Dendritic cell treated with granulocyte-macrophage colony-stimulating factor and Interleukin-4, amounts not matched to agents 40 ng/mL and 50 ng/mL, for 4 days (primary cell): ENCODE measurements around the gene TFB2M.

Experiments
- H3K27ac Mint-ChIP-seq: one replicate; pipeline ENCODE4 v1.8.0; 2022; ENCODE audit warnings: mild to moderate bottlenecking, mixed read lengths
- H3K27me3 Mint-ChIP-seq: one replicate; pipeline ENCODE4 v1.8.0; 2022; ENCODE audit warnings: mild to moderate bottlenecking, mixed read lengths
- H3K36me3 Mint-ChIP-seq: one replicate; pipeline ENCODE4 v1.8.0; 2022; ENCODE audit warnings: low read depth, mixed read lengths
- H3K4me1 Mint-ChIP-seq: one replicate; pipeline ENCODE4 v1.8.0; 2022; ENCODE audit warnings: low read depth, mixed read lengths
- H3K4me3 Mint-ChIP-seq: one replicate; pipeline ENCODE4 v1.8.0; 2022; ENCODE audit warnings: mild to moderate bottlenecking, moderate library complexity, mixed read lengths
- H3K9me3 Mint-ChIP-seq: one replicate; pipeline ENCODE4 v1.8.0; 2022; ENCODE audit warnings: mixed read lengths
- intact Hi-C: fragments of 100-400 bp; cut with micrococcal nuclease; formaldehyde crosslinking; loops from one replicate; pipeline ENCODE4 v1.15.0; 2022

TFB2M gene

DNA sequence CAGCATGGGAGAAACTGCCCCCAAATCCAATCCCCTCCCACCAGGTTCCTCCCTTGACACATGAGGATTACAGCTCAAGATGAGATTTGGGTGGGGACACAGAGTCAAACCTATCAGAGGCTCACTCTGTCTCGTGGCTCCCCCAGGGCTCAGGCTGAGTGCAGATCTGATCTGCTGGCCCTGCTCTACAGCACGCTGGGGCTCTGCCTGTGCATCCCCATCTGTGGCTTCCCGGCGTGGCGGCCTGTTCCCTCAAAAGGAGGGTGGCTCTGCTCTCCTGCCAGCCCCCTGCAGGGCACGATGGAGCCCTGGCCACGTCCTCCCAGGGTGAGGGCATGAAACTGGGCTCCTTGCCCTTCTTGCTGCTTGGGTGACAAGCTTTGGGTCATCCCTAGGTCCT lies 39.1 kb downstream of the TFB2M start:
- intact Hi-C loops: no loop called here
- Mint-ChIP-seq H3K4me3 (no peak overlapping the region), H3K27ac (no peak overlapping the region), H3K36me3 (no peaks in the 10 kb centered on the region), H3K27me3 (no peaks in the 10 kb centered on the region), H3K9me3 (peaks cover 50% of the 10 kb centered on the region), H3K4me1 (peaks cover 5% of the 10 kb centered on the region)

DNA sequence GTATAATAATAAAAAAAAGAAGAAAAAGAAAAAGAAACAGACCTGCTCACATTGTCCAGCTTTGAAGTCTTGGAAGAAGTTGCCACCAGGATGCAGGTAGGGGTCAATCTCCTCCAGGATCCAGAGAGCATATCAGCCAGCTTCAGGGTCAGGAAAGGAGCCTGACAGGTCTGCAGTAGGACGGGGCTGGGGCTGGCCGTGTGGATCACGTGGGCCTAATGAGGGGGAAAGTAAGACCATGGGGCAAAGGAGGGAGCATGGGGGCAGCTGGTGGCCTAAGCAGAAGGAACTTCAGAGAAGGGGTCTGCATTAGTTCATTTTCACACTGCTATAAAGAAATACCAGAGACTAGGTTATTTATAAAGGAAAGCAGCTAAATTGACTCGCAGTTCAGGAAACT lies 39.7 kb downstream of the TFB2M start:
- Mint-ChIP-seq H3K4me3 (no peak overlapping the region), H3K4me1 (peaks cover 5% of the 10 kb centered on the region), H3K9me3 (peaks cover 44% of the 10 kb centered on the region), H3K27ac (no peak overlapping the region), H3K27me3 (no peaks in the 10 kb centered on the region), H3K36me3 (no peaks in the 10 kb centered on the region)
- intact Hi-C loops: no loop called here

GRCh38 chr1:246519514-246519913 lies 46.5 kb downstream of the TFB2M start:
- peaks cover 49% of the 10 kb centered on the region for H3K9me3 Mint-ChIP-seq
- no peak overlapping the region for H3K4me3 Mint-ChIP-seq
- no peaks in the 10 kb centered on the region for H3K27me3 Mint-ChIP-seq
- H3K27ac Mint-ChIP-seq: no peak overlapping the region
- intact Hi-C loops: no loop called here
- no peaks in the 10 kb centered on the region for H3K4me1 Mint-ChIP-seq
- H3K36me3 Mint-ChIP-seq: no peaks in the 10 kb centered on the region

GRCh38 chr1:246518456-246519205 lies 47.4 kb downstream of the TFB2M start:
- H3K4me1 Mint-ChIP-seq: no peaks in the 10 kb centered on the region
- no peak overlapping the region for H3K4me3 Mint-ChIP-seq
- intact Hi-C loops: no loop called here
- H3K27ac Mint-ChIP-seq: no peak overlapping the region
- no peaks in the 10 kb centered on the region for H3K36me3 Mint-ChIP-seq
- H3K27me3 Mint-ChIP-seq: no peaks in the 10 kb centered on the region
- H3K9me3 Mint-ChIP-seq: peaks cover 58% of the 10 kb centered on the region

DNA sequence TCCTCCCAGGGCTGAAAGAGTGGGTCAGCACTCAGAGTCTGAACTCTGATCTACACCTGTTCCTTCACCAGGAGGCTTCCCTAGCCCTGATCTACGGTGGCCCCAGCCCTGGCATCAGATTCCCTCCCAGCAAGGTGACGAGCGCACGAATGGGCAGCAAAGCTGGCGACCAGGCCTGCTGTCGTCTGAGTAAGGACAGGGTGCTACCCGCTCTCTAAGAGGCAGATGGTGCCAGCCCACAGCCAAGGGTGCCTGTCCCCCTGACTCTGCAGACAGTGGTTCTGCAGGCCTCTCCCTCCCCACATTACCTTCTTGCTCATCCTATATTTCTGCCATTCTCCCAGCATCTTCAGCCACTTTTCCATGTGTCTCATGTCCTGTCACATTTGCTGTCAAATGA lies 48.7 kb downstream of the TFB2M start:
- Mint-ChIP-seq H3K9me3 (peaks cover 70% of the 10 kb centered on the region), H3K27me3 (no peaks in the 10 kb centered on the region), H3K4me1 (no peaks in the 10 kb centered on the region), H3K27ac (no peak overlapping the region), H3K4me3 (no peak overlapping the region), H3K36me3 (no peaks in the 10 kb centered on the region)
- intact Hi-C loops: no loop called here

GRCh38 chr1:246516126-246516525 lies 49.9 kb downstream of the TFB2M start:
- H3K27ac Mint-ChIP-seq: no peak overlapping the region
- H3K36me3 Mint-ChIP-seq: no peaks in the 10 kb centered on the region
- H3K9me3 Mint-ChIP-seq: peaks cover 72% of the 10 kb centered on the region
- H3K27me3 Mint-ChIP-seq: no peaks in the 10 kb centered on the region
- H3K4me3 Mint-ChIP-seq: no peak overlapping the region
- no peaks in the 10 kb centered on the region for H3K4me1 Mint-ChIP-seq
- intact Hi-C loops: no loop called here

DNA sequence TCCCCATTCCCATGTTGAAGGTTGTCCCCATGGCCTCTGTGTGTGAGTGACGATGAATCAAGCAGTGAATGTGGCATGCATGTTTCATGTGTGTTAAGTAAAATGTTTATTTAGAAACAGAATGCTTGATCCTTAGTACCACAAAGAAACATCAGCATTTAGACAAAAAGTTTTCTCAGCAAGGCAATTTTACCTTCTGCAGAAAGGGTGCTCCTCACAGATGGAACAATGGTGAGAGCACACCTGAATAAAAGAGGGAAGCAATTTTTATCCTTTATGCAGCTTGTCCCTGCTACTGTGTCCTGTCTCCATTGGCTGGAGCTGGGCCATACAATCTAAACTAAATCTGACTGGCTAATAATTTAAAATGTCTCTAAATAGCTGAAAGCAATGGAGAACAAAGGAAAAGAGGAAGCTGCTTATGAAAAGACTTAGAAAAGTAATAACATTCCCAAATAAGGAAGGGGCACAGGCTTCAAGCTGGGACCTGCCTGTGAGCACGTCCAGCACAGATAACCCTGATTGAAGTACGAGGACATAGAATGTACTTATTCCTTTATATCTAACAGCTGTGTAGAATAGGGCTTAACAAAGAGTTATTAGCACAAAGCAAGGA lies 50.6 kb downstream of the TFB2M start:
- peaks cover 72% of the 10 kb centered on the region for H3K9me3 Mint-ChIP-seq
- H3K27ac Mint-ChIP-seq: no peak overlapping the region
- no peaks in the 10 kb centered on the region for H3K36me3 Mint-ChIP-seq
- no peaks in the 10 kb centered on the region for H3K27me3 Mint-ChIP-seq
- H3K4me3 Mint-ChIP-seq: no peak overlapping the region
- intact Hi-C loops: no loop called here
- H3K4me1 Mint-ChIP-seq: no peaks in the 10 kb centered on the region

DNA sequence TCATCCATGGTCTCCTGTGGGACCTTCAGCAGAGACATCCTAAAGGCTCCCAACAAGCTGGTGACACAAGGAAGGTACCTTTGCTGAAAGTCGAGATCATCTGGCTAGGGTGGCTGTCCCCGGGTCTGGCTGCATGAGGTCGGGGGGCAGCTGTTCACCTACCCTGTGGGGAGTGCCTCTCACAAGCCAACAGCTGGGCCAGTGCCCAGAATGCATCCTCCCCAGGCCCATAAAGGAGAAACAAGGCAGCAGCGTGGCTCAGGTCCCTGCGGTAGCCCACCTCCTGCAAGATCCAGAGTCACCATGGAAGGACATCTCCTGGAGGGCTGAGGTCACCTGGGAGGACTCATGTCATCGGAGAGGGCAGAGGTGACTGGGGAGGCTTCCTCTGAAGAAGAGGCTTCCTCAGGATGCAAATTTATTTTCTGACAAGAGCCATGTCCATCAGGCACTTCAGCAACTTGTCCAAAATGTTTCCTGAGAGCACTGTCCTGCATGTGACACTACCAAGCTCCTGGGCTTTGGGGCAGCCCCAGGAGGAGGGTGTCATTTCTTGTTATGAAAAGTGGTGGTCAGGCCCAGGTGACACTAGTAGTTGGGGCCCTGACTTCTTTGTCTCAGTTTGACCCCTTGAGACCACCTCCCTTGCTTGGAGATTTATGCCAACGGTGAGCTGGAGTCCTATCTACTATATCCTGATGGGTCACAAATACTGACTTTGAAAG lies 52.3 kb downstream of the TFB2M start:
- Mint-ChIP-seq H3K4me1 (no peaks in the 10 kb centered on the region), H3K4me3 (no peak overlapping the region), H3K36me3 (no peaks in the 10 kb centered on the region), H3K27ac (no peak overlapping the region), H3K27me3 (no peaks in the 10 kb centered on the region), H3K9me3 (peaks cover 65% of the 10 kb centered on the region)
- intact Hi-C loops: no loop called here

- H3K36me3 Mint-ChIP-seq: no peaks in the 10 kb centered on the region
- intact Hi-C loops: no loop called here
- peaks cover 58% of the 10 kb centered on the region for H3K9me3 Mint-ChIP-seq
- no peak overlapping the region for H3K27ac Mint-ChIP-seq
- H3K4me3 Mint-ChIP-seq: no peak overlapping the region
- H3K4me1 Mint-ChIP-seq: no peaks in the 10 kb centered on the region
- no peaks in the 10 kb centered on the region for H3K27me3 Mint-ChIP-seq
These were observed 53.0 kb downstream of the TFB2M start for GRCh38 chr1:246513041-246513440.

- intact Hi-C loops: no loop called here
- peaks cover 54% of the 10 kb centered on the region for H3K9me3 Mint-ChIP-seq
- no peaks in the 10 kb centered on the region for H3K27me3 Mint-ChIP-seq
- no peak overlapping the region for H3K4me3 Mint-ChIP-seq
- peaks cover 1% of the 10 kb centered on the region for H3K4me1 Mint-ChIP-seq
- no peak overlapping the region for H3K27ac Mint-ChIP-seq
- H3K36me3 Mint-ChIP-seq: no peaks in the 10 kb centered on the region
These were observed 53.4 kb downstream of the TFB2M start for GRCh38 chr1:246512635-246513034.

DNA sequence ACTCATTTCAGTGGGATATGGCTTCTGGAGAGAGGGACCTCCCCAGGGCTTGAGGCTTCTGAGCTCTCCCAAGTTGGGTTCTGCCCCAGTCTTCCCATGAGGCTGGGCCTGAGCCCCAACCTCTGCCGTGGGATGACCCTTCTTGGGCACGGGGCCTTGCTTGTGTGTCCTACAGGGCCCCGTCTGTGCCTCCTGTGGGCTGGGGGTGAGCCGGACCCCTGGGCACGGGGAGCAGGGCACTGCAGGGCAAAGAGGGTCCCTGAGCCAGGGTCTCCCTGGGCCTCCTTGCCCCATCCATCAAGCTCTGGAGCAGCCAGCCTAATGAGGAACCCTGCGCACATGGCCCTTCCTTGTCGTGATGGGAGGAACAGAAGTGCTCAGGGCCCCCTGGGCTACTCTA lies 53.8 kb downstream of the TFB2M start:
- intact Hi-C loops: no loop called here
- H3K36me3 Mint-ChIP-seq: peaks cover under 1% of the 10 kb centered on the region
- H3K27me3 Mint-ChIP-seq: no peaks in the 10 kb centered on the region
- peaks cover 50% of the 10 kb centered on the region for H3K9me3 Mint-ChIP-seq
- H3K27ac Mint-ChIP-seq: no peak overlapping the region
- H3K4me1 Mint-ChIP-seq: peaks cover 5% of the 10 kb centered on the region
- H3K4me3 Mint-ChIP-seq: no peak overlapping the region

GRCh38 chr1:246511203-246511602 lies 54.9 kb downstream of the TFB2M start:
- Mint-ChIP-seq H3K27ac (no peak overlapping the region), H3K27me3 (peaks cover 5% of the 10 kb centered on the region), H3K36me3 (peaks cover 6% of the 10 kb centered on the region), H3K4me1 (peaks cover 10% of the 10 kb centered on the region), H3K4me3 (no peak overlapping the region), H3K9me3 (peaks cover 40% of the 10 kb centered on the region)
- intact Hi-C loops: no loop called here

DNA sequence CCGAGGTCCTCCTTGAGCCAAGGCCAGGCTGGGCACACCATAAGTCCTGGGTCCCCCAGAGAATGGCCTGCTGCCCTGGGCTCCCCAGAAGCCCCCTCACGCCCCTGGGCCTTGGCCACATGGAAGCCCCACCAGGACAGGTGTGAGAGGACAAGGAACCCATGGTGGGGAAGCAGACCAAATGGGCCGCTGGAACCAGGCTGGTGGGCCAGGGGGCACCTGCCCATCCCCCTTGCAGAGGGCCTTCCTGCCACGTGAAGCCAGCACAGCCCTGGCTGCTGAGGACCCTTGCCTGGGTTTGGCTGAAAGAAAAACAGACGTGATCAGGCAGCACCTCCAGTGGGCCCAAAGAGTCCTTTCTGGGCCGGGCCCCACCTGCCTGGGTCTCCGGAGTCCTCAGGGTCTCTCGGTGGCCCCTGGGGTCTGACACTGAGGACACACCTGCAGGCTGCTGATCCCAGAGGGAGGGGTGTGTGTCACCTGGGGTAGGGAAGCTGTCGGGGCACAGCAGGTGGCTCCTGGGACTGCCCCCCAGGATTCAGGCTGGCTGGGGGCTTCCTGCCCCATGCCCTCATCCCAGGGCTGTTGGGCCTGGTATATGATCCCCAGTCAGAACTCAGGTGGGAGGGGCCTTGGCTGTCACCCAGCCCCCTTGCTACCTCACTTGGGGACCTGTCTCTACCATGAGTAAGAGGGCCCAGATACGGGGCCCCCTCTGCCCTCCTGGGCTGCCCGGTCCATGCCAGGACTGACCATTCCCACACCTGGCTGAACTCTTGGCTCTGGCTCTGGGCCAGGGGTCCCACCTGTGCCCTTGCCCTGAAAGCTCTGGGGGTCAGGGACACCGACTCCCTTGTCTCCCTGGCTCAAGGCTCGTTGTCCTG lies 55.7 kb downstream of the TFB2M start:
- intact Hi-C loops: no loop called here
- peaks cover 9% of the 10 kb centered on the region for H3K27me3 Mint-ChIP-seq
- H3K27ac Mint-ChIP-seq: no peak overlapping the region
- peaks cover 31% of the 10 kb centered on the region for H3K9me3 Mint-ChIP-seq
- H3K4me1 Mint-ChIP-seq: peaks cover 18% of the 10 kb centered on the region
- no peak overlapping the region for H3K4me3 Mint-ChIP-seq
- peaks cover 6% of the 10 kb centered on the region for H3K36me3 Mint-ChIP-seq
